Epidermal melanocyte (primary cell): ENCODE results near the gene ENPP1.
A peak's percentile ranks its signal among the peaks of the same experiment; 100 is the strongest.
"Not testable (repeated sequence)": the region's sequence is repeated elsewhere in the genome, so short reads cannot be mapped to it uniquely, and the experiment has no call there.

Experiments
- DNase-seq: peaks from one replicate; pipeline ENCODE4 v3.0.0; 2011; ENCODE audit warnings: low spot score; ENCODE audit not compliant: insufficient read length

The ENPP1 gene

DNA sequence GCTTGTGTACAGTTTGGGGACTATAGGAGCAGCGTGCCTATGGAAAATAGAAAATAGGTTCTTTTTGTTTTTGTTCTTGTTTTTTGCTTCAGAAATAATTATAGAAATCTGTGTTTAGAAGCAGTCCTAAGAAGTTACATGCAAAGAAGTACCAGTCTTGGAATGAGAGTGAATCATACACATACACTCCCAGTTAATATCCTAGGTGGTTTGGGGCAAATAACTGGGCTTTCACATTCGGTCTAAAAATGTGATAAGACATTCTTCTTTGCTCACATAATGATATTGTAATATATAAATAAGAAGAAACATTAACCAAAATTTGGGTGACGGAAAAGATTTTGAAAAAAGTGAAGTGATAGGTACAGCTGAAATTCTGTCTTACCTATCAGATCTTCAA, 61.0 kb downstream of the ENPP1 start:
- no peak for DNase-seq

DNA sequence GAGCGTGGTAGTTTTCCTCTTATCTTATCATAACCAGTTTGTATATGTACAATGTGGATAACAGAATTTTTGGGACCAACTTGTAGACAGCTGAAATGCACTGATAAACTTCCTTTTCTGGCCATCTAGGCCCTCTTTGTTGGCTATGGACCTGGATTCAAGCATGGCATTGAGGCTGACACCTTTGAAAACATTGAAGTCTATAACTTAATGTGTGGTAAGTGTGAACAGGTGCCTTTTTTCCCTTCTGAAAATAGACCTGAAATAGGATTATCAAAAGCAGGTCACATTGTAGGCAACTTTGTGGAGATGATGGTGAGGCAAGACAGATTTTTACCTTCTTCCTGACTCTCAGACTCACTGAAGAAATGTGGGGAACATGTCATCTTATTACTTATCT, 67.8 kb downstream of the ENPP1 start:
- no peak for DNase-seq

GRCh38 chr6:131876545-131876944, 68.7 kb downstream of the ENPP1 start:
- no peak for DNase-seq

- DNase-seq: no peak
Measured at GRCh38 chr6:131877999-131878789, 70.4 kb downstream of the ENPP1 start.

- no peak for DNase-seq
Measured at GRCh38 chr6:131883016-131883415, 75.2 kb downstream of the ENPP1 start.

GRCh38 chr6:131885237-131885636, 77.4 kb downstream of the ENPP1 start:
- DNase-seq: no peak

DNA sequence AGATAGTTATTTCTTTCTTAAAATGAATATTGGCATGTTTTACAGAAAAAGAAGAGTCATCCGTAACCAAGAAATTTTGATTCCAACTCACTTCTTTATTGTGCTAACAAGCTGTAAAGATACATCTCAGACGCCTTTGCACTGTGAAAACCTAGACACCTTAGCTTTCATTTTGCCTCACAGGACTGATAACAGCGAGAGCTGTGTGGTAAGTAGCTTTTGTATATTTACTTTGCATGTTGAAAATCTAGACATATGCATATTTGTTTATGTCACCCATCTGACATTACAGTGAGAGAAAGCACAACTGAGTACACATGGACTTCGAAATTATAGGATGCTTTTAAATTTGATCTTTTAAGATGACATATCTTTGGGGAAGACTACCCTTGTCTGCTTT, 78.7 kb downstream of the ENPP1 start:
- no peak for DNase-seq

- DNase-seq: no peak
Measured at GRCh38 chr6:131890091-131890490, 82.3 kb downstream of the ENPP1 start.

DNA sequence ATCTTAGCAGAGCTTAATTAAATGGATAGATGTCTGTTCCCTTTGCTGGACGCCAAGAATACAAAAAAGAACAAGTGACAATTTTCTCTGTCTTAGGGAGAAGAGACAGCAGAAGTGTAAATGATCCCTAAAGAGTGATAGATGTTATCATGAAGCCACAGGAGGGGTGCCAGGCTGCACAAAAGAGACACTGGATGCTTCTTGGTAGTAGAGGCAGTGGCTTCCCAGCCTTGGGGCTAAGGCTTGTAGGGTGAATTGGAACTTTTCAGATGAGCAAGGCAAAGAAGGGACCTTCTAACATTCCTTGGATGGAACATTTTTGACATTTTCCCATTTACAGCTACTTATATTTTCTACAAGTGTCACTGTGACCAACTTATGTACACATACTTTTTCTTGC, 85.4 kb downstream of the ENPP1 start:
- no peak for DNase-seq

GRCh38 chr6:131894493-131895424, 86.9 kb downstream of the ENPP1 start:
- no peak for DNase-seq

GRCh38 chr6:131897050-131897435, 89.2 kb downstream of the ENPP1 start:
- DNase-seq: no peak

- DNase-seq: no peak
Measured at GRCh38 chr6:131897621-131898020, 89.8 kb downstream of the ENPP1 start.

DNA sequence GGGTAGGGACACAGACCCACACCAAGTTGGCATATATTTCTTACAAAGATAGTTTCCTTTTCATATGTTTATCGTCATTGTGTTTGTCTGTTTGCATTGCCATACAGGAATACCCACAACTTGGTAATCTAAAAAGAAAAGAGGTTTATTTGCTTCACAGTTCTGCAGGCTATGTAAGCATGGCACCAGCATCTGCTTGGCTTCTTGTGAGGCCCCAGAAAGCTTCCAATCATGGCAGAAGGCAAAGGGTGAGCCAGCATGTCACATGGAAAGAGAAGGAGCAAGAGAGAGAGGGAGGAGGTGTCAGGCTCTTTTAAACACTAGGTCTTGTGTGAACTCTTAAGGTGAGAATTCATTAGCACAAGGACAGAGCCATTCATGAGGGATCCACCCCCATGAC, 90.9 kb downstream of the ENPP1 start:
- no peak for DNase-seq

DNA sequence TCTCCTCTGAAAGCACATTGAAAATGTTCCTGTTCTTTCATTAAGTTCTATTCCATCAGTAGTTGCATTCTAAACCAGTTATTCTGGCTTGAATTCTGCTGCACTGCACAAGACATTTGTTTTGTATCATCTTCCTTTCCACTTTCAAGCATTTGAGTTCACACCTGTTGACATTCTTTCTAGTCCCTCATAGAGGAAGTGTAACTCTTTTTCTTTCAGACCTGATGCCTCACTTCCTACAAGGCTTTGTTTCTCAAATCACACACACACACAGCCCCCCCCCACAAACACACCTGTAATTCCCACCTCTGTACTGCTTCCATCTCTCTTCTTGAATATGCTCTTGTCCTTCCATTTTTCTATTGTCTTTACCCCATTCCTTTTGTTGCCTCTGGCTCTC, 92.4 kb downstream of the ENPP1 start:
- DNase-seq: no peak

GRCh38 chr6:131901326-131901873, 93.6 kb downstream of the ENPP1 start:
- not testable (repeated sequence) for DNase-seq

DNA sequence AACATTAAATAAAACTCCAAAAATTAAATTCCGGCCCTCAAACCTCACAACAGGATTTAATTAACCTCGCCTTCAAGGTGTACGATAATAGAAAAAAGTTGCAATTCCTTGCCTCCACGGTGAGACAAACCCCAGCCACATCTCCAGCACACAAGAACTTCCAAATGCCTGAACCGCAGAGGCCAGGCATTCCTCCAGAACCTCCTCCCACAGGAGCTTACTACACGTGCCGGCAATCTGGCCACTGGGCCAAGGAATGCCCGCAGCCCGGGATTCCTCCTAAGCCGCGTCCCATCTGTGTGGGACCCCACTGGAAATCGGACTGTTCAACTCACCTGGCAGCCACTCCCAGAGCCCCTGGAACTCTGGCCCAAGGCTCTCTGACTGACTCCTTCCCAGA, 95.9 kb downstream of the ENPP1 start:
- not testable (repeated sequence) for DNase-seq

GRCh38 chr6:131908787-131909186, 101.0 kb downstream of the ENPP1 start:
- DNase-seq: not testable (repeated sequence)

GRCh38 chr6:131909408-131910218, 101.8 kb downstream of the ENPP1 start:
- DNase-seq: peak; percentile 52

DNA sequence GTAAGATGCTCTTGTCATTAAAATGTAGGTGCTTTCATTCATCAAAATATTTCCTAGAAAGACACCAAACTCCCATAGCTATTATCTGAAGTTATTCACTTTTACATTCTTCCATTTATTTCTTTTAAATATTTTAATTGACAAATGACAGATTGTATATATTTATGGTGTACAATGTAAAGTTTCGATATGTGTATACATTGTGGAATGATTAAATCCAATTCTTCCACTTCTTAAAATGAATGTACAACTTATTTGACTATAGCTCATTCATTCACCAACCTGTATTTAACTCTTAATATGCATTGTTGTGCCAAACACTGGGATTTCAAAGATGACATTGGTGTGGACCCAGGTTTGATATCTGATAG, 102.4 kb downstream of the ENPP1 start:
- no peak for DNase-seq

GRCh38 chr6:131910956-131911355, 103.1 kb downstream of the ENPP1 start:
- DNase-seq: no peak

DNA sequence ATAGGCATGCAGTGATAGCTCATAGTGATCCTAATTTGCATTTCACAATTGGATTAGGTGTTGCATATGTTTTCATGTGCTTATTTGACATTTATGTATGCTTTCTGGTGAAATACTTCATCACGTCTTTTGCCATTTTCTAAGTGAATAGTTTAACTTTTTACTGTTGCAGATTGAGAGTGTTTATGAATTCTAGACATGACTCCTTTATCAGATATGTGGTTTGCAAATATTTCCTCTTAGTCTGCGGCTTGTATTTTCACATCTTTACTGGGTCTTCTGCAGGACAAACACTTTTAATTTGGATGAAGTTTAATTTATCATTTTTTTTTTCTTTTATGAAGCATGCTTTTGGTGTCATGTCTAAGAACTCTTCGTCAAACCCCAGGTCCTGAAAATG, 104.1 kb downstream of the ENPP1 start:
- DNase-seq: no peak
